K562 (cell line): Measurements from ENCODE around the gene SNCG. TPM values are rescaled to one million over a fixed set of nuclear protein-coding genes. Genes with fewer than 3 reads are reported as not detected.

Experiments used
- ATF2 ChIP-seq: sonication (generic); formaldehyde crosslinking; IDR thresholded peaks from 2 replicates; pipeline ENCODE4 v1.8.1; 2022; ENCODE audit warnings: missing genetic modification reagents
- CHD4 ChIP-seq: fragments of 200-600 bp; sonication (generic); IDR thresholded peaks from 3 replicates; pipeline ENCODE4 v1.6.1; 2012; ENCODE audit warnings: low read depth, mild to moderate bottlenecking, mixed read lengths, low read length, inconsistent platforms; ENCODE audit not compliant: insufficient read depth, insufficient replicate concordance, poor library complexity, severe bottlenecking
- CREM ChIP-seq: IDR thresholded peaks from 2 replicates; pipeline ENCODE4 v1.6.1; 2014; ENCODE audit warnings: antibody characterized with exemption, low read depth
- ELF2 ChIP-seq: fragments of 250-450 bp; sonication (Bioruptor Pico); IDR thresholded peaks from 2 replicates; pipeline ENCODE4 v1.5.0; 2021; ENCODE audit warnings: mild to moderate bottlenecking
- HINFP ChIP-seq: fragments of 450-650 bp; conservative IDR thresholded peaks from 2 replicates; pipeline ENCODE4 v1.6.1; 2016; ENCODE audit warnings: missing genetic modification characterization, low read depth, mild to moderate bottlenecking, control low read depth, missing compliant biosample characterization
- KDM1A ChIP-seq, 2 experiments: fragments of 450-650 bp; IDR thresholded peaks; 2 replicates each; pipeline ENCODE4 v1.6.1; 2016; ENCODE audit warnings: mild to moderate bottlenecking in 2 of 2
- MYBL2 ChIP-seq, 2 experiments: fragments of 450-650 bp in 1 of 2; sonication (generic) in 1 of 2; formaldehyde crosslinking in 1 of 2; IDR thresholded peaks; 2 replicates each; pipeline versions ENCODE4 v1.6.1 to v1.8.1; 2017 to 2022; ENCODE audit warnings: borderline replicate concordance in 1 of 2, inconsistent platforms in 1 of 2, low read depth in 1 of 2, mild to moderate bottlenecking in 1 of 2, missing genetic modification reagents in 1 of 2, moderate library complexity in 1 of 2
- PHTF2 ChIP-seq: fragments of 250-450 bp; sonication (Bioruptor Pico); IDR thresholded peaks from 2 replicates; pipeline ENCODE4 v1.5.0; 2021; ENCODE audit warnings: mild to moderate bottlenecking
- SETDB1 ChIP-seq: IDR thresholded peaks from one replicate; pipeline ENCODE4 v1.6.1; 2012; ENCODE audit warnings: low read length, control low read depth, inconsistent platforms
- SPI1 ChIP-seq: IDR thresholded peaks from 2 replicates; pipeline ENCODE4 v1.6.1; 2011; ENCODE audit warnings: low read depth, low read length, control low read depth, borderline replicate concordance
- SUPT5H ChIP-seq: fragments of 450-650 bp; IDR thresholded peaks from 2 replicates; pipeline ENCODE4 v1.6.1; 2016
- TARDBP ChIP-seq: fragments of 450-650 bp; IDR thresholded peaks from 2 replicates; pipeline ENCODE4 v1.6.1; 2016
- TEAD2 ChIP-seq: fragments of 450-650 bp; IDR thresholded peaks from 2 replicates; pipeline ENCODE4 v1.6.1; 2016; ENCODE audit warnings: missing genetic modification characterization, control low read depth, missing compliant biosample characterization
- TSC22D4 ChIP-seq: fragments of 450-650 bp; IDR thresholded peaks from 2 replicates; pipeline ENCODE4 v1.6.1; 2016; ENCODE audit warnings: missing genetic modification characterization, missing biosample characterization, control low read depth
- UBTF ChIP-seq, 2 experiments: IDR thresholded peaks; 2 replicates each; pipeline ENCODE4 v1.6.1; 2012; ENCODE audit warnings: improper control_type of control experiment in 2 of 2, low read depth in 2 of 2, low read length in 2 of 2, borderline replicate concordance in 1 of 2
- VEZF1 ChIP-seq: fragments of 200-800 bp; sonication (Bioruptor generic); IDR thresholded peaks from 2 replicates; pipeline ENCODE4 v1.6.1; 2017; ENCODE audit warnings: missing genetic modification characterization, missing compliant biosample characterization
- ZC3H8 ChIP-seq: fragments of 450-650 bp; IDR thresholded peaks from 2 replicates; pipeline ENCODE4 v1.6.1; 2017
- ZNF239 ChIP-seq: fragments of 250-450 bp; sonication (Bioruptor Pico); IDR thresholded peaks from 2 replicates; pipeline ENCODE4 v1.4.0; 2020; ENCODE audit warnings: mild to moderate bottlenecking
- ZNF740 ChIP-seq, 3 experiments: fragments of 200-800 bp in 1 of 3; sonication (Bioruptor generic) in 1 of 3; sonication (generic) in 1 of 3; formaldehyde crosslinking in 1 of 3; IDR thresholded peaks; 2 replicates each; pipeline versions ENCODE4 v1.6.1 to v1.8.0; 2016 to 2022; ENCODE audit warnings: mild to moderate bottlenecking in 2 of 3, missing compliant biosample characterization in 2 of 3, missing genetic modification characterization in 2 of 3, missing genetic modification reagents in 1 of 3
- polyA plus RNA-seq, 8 experiments: library from polyadenylated mRNA; depleted of rRNA in 4 of 8; stranded (reverse) in 5 of 8; unstranded in 3 of 8; fragments of >200 nt; fragmentation: Nextera tagmentation in 2 of 8; fragmentation: Illumina TruSeq in 1 of 8; extraction: Ambion mirVana in 2 of 8; extraction: Trizol in 1 of 8; gene quantifications; 2 replicates each; pipeline versions ENCODE4 v1.2.1 to v1.2.3, GENCODE V29; 2011 to 2014; ENCODE audit warnings: inconsistent platforms in 1 of 8, missing spikeins in 1 of 8
- total RNA-seq, 7 experiments: library from RNA; depleted of rRNA in 6 of 7; stranded (reverse); fragments of >200 nt in 6 of 7; fragmentation: Illumina TruSeq in 2 of 7; extraction: Trizol in 2 of 7; gene quantifications; 2 replicates each; pipeline versions ENCODE4 v1.2.1 to v1.2.3, GENCODE V29; 2011 to 2021; ENCODE audit warnings: low replicate concordance in 1 of 7

Gene SNCG
- total and polyA plus RNA-seq, 9 of the 15 experiments (the other 6 are each of a cell fraction or from before 2014, with no cell fraction given), result 9.8 to 146 (median 93.6) TPM

- TF ChIP-seq KDM1A (IDR thresholded peaks at IDR 0.05) (0 out of 4 replicates have a peak, but pooled peaks of 1 of the 2 experiments have one; percentile 8), TARDBP (no peak), VEZF1 (peak; percentile 88), UBTF (IDR thresholded peaks at IDR 0.05; ENCODE audit: borderline replicate concordance in 1 of 2, low read depth in 2 of 2, low read length in 2 of 2) (0 out of 4 replicates have a peak, but pooled peaks of 1 of the 2 experiments have one; percentile 42), CHD4 (no peak), MYBL2 (IDR thresholded peaks at IDR 0.05; ENCODE audit: low read depth) (no peak), MYBL2 (CRISPR knock-in tag; IDR thresholded peaks at IDR 0.05; ENCODE audit: borderline replicate concordance) (no peak), SETDB1 (no peak), ELF2 (no peak), ATF2 (CRISPR knock-in tag) (no peak), HINFP (no peak), TSC22D4 (tag) (no peak), SPI1 (no peak), ZNF239 (no peak), PHTF2 (CRISPR knock-in tag) (no peak), ZC3H8 (no peak), CREM (0 out of 2 replicates have a peak, but pooled peaks have one; percentile 33), TEAD2 (tag) (no peak), SUPT5H (no peak), ZNF740 (CRISPR knock-in tag; IDR thresholded peaks at IDR 0.05) (no peak), ZNF740 (tag; IDR thresholded peaks at IDR 0.05) (no peak)
Observed at GRCh38 chr10:86960003-86960862, 1.8 kb downstream of the SNCG start (continued).
